ENCODE results near the gene AKNA.

DNA sequence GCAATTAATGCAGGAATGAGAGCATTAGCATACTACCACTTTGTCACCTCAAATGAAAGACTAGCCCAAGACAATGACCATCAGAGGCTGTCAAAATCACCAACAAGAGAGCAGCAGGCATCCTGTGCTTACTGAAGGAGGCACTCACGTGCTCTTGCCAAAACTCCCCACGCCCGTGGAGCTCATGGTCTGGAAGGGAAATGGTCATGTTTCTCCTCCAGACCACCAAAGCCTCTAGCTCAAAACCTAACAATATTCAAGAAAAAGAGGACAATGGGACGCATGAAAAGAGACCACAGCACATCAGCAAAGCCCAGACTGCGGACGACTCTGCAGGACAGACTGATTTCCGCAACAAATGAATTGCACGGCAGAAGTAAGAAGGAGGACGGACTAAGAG lies 12.8 kb downstream of the AKNA start:
- TF ChIP-seq, protein P1, sequence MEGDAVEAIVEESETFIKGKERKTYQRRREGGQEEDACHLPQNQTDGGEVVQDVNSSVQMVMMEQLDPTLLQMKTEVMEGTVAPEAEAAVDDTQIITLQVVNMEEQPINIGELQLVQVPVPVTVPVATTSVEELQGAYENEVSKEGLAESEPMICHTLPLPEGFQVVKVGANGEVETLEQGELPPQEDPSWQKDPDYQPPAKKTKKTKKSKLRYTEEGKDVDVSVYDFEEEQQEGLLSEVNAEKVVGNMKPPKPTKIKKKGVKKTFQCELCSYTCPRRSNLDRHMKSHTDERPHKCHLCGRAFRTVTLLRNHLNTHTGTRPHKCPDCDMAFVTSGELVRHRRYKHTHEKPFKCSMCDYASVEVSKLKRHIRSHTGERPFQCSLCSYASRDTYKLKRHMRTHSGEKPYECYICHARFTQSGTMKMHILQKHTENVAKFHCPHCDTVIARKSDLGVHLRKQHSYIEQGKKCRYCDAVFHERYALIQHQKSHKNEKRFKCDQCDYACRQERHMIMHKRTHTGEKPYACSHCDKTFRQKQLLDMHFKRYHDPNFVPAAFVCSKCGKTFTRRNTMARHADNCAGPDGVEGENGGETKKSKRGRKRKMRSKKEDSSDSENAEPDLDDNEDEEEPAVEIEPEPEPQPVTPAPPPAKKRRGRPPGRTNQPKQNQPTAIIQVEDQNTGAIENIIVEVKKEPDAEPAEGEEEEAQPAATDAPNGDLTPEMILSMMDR (IDR thresholded peaks at IDR 0.05; ENCODE audit: insufficient read depth, low read depth, low read length) = no peak
- no peak for TF ChIP-seq EZH2 (IDR thresholded peaks at IDR 0.05; ENCODE audit: insufficient read depth, low read length)
